K562 (cell line): ENCODE results near the gene ATP6V0E2. TPM values are rescaled to one million over a fixed set of nuclear protein-coding genes. Genes with fewer than 3 reads are reported as not detected.

Source experiments
- ATAC-seq: fragments of 200-7000 bp; cut with Tn5 transposase; 3 replicates; pipeline ENCODE4 v1.9.1; 2020; ENCODE audit warnings: moderate library complexity
- BruUV-seq: library from RNA; stranded (reverse); fragments of 400-500 nt; replicated peaks from 2 replicates; lab custom pipeline; 2021; lab: Mats Ljungman, UMichigan
- CTCF ChIA-PET: fragments of 300-600 bp; formaldehyde crosslinking; extraction: SDS; loops from one replicate; lab custom pipeline; 2021; ENCODE audit warnings: low intra/inter-chr PET ratio; lab: Yijun Ruan, JAX
- POLR2A ChIA-PET: fragments of 300-600, 350-650 bp; sonication (Branson Sonifier 250); formaldehyde crosslinking; extraction: SDS; loops from one replicate; lab custom pipeline; 2021; ENCODE audit warnings: antibody characterized with exemption, inconsistent platforms; lab: Yijun Ruan, JAX
- DNase-seq, 4 experiments: peaks; one replicate each; pipeline versions ENCODE4 v3.0.0 to v3.0.0-alpha.2; 2011 to 2018; ENCODE audit warnings: low spot score in 3 of 4, mixed read lengths in 3 of 4; ENCODE audit errors: extremely low read depth in 1 of 4
- FAIRE-seq: peaks from 2 replicates; lab custom pipeline; 2011; peaks lifted over from hg19 to GRCh38; lab: Jason Lieb, UNC
- H2AFZ ChIP-seq: 2 replicates; pipeline ENCODE4 v1.6.0; 2011; ENCODE audit warnings: low read depth, low read length, control low read depth, inconsistent platforms
- H3K27ac ChIP-seq: fragments of 200-600 bp; 3 replicates; pipeline ENCODE4 v1.8.0; 2011; ENCODE audit warnings: low read depth, mild to moderate bottlenecking, control low read depth, inconsistent platforms, low read length, moderate library complexity, mixed read lengths; ENCODE audit errors: extremely low read depth
- H3K27me3 ChIP-seq, 2 experiments: fragments of 300-600 bp in 1 of 2; 2 replicates in 1 of 2; 3 replicates in 1 of 2; pipeline versions ENCODE4 v1.6.0 to v1.8.0; 2011; ENCODE audit warnings: inconsistent platforms in 2 of 2, low read length in 2 of 2, mild to moderate bottlenecking in 1 of 2, mixed read lengths in 1 of 2, moderate library complexity in 1 of 2; ENCODE audit not compliant: control insufficient read depth in 2 of 2, insufficient read depth in 2 of 2
- H3K36me3 ChIP-seq: fragments of 300-600 bp; 3 replicates; pipeline ENCODE4 v1.8.0; 2011; ENCODE audit warnings: mild to moderate bottlenecking, low read length, inconsistent platforms; ENCODE audit not compliant: control insufficient read depth, insufficient read depth
- H3K4me1 ChIP-seq, 2 experiments: fragments of 200-600 bp in 1 of 2; replicated peaks in 1 of 2; 2 replicates in 1 of 2; 3 replicates in 1 of 2; pipeline versions ENCODE4 v1.5.1 to v1.8.0; 2011; ENCODE audit warnings: inconsistent platforms in 2 of 2, low read length in 2 of 2, mild to moderate bottlenecking in 1 of 2, mixed read lengths in 1 of 2, moderate library complexity in 1 of 2; ENCODE audit not compliant: control insufficient read depth in 2 of 2, insufficient read depth in 2 of 2
- H3K4me2 ChIP-seq: 2 replicates; pipeline ENCODE4 v1.6.1; 2011; ENCODE audit warnings: low read length, control low read depth, inconsistent platforms, mixed read lengths; ENCODE audit not compliant: insufficient read depth
- H3K4me3 ChIP-seq: fragments of 200-600 bp; sonication (generic), shearing (Covaris generic); 2 replicates; pipeline ENCODE4 v1.5.1; 2016; ENCODE audit warnings: control low read depth, inconsistent platforms
- H3K79me2 ChIP-seq: fragments of 200-600 bp; 3 replicates; pipeline ENCODE4 v1.8.0; 2011; ENCODE audit warnings: low read length, inconsistent platforms; ENCODE audit not compliant: control insufficient read depth, insufficient read depth
- H3K9ac ChIP-seq, 2 experiments: 2 replicates each; pipeline versions ENCODE4 v1.6.0 to v1.6.1; 2011; ENCODE audit warnings: low read depth in 2 of 2, low read length in 2 of 2, control low read depth in 1 of 2, inconsistent platforms in 1 of 2, mild to moderate bottlenecking in 1 of 2, mixed read lengths in 1 of 2; ENCODE audit not compliant: insufficient read depth in 1 of 2
- H3K9me1 ChIP-seq: one replicate; pipeline ENCODE4 v1.6.0; 2011; ENCODE audit warnings: inconsistent platforms, mild to moderate bottlenecking, low read length, moderate library complexity; ENCODE audit not compliant: control insufficient read depth, insufficient read depth
- H3K9me3 ChIP-seq: replicated peaks from 2 replicates; pipeline ENCODE4 v1.5.1; 2011; ENCODE audit warnings: low read depth, low read length, inconsistent platforms; ENCODE audit not compliant: control insufficient read depth, insufficient read depth
- H4K20me1 ChIP-seq: replicated peaks from 2 replicates; pipeline ENCODE4 v1.6.1; 2011; ENCODE audit warnings: low read length, inconsistent platforms, mixed read lengths; ENCODE audit not compliant: control insufficient read depth, insufficient read depth
- BRD4 ChIP-seq: fragments of 200-600 bp; sonication (generic); IDR thresholded peaks from 2 replicates; pipeline ENCODE4 v1.6.1; 2017; ENCODE audit warnings: inconsistent platforms
- BRD9 ChIP-seq: fragments of 450-650 bp; IDR thresholded peaks from 2 replicates; pipeline ENCODE4 v1.6.1; 2018; ENCODE audit warnings: low read depth; ENCODE audit not compliant: partially characterized antibody
- EHMT2 ChIP-seq: fragments of 450-650 bp; IDR thresholded peaks from 2 replicates; pipeline ENCODE4 v1.6.1; 2018; ENCODE audit warnings: antibody characterized with exemption
- FOS ChIP-seq: IDR thresholded peaks from 3 replicates; pipeline ENCODE4 v1.6.1; 2011; ENCODE audit not compliant: insufficient read length; ENCODE audit errors: extremely low read depth
- MYC ChIP-seq, 2 experiments: fragments of 250-450 bp in 1 of 2; sonication (Bioruptor Pico) in 1 of 2; IDR thresholded peaks; 2 replicates each; pipeline versions ENCODE4 v1.5.1 to v1.6.1; 2012 to 2021; ENCODE audit warnings: low read depth in 2 of 2, borderline replicate concordance in 1 of 2, improper control_type of control experiment in 1 of 2, low read length in 1 of 2, mild to moderate bottlenecking in 1 of 2, moderate library complexity in 1 of 2
- NR1H2 ChIP-seq: sonication (generic); formaldehyde crosslinking; IDR thresholded peaks from 2 replicates; pipeline ENCODE4 v1.4.0; 2020; ENCODE audit warnings: mild to moderate bottlenecking, missing genetic modification reagents
- PHF8 ChIP-seq: fragments of 200-600 bp; sonication (generic); IDR thresholded peaks from 2 replicates; pipeline ENCODE4 v1.6.1; 2012; ENCODE audit warnings: mixed run types, mild to moderate bottlenecking, inconsistent platforms, low read length, moderate library complexity, borderline replicate concordance
- RBM25 ChIP-seq: fragments of 200-400 bp; formaldehyde crosslinking; IDR thresholded peaks from 2 replicates; pipeline ENCODE4 v1.6.1; 2018; ENCODE audit warnings: low read length, low read depth, moderate library complexity; ENCODE audit not compliant: severe bottlenecking
- SMAD3 ChIP-seq: fragments of 450-650 bp; formaldehyde crosslinking; conservative IDR thresholded peaks from 2 replicates; pipeline ENCODE4 v1.4.0; 2020; ENCODE audit warnings: mild to moderate bottlenecking
- SMC3 ChIP-seq: conservative IDR thresholded peaks from 2 replicates; pipeline ENCODE4 v1.6.1; 2011; ENCODE audit warnings: low read depth, low read length, improper control_type of control experiment; ENCODE audit not compliant: insufficient read depth
- SNIP1 ChIP-seq: fragments of 450-650 bp; IDR thresholded peaks from 2 replicates; pipeline ENCODE4 v1.7.1; 2017; ENCODE audit warnings: low read depth, mild to moderate bottlenecking
- TAF15 ChIP-seq: fragments of 200-400 bp; formaldehyde crosslinking; IDR thresholded peaks from 2 replicates; pipeline ENCODE4 v1.6.1; 2017; ENCODE audit warnings: mild to moderate bottlenecking, low read depth, low read length, moderate library complexity
- THRAP3 ChIP-seq: fragments of 450-650 bp; IDR thresholded peaks from 2 replicates; pipeline ENCODE4 v1.6.1; 2016; ENCODE audit warnings: mild to moderate bottlenecking, inconsistent platforms, borderline replicate concordance
- ZFPM2 ChIP-seq: fragments of 250-450 bp; sonication (Bioruptor Pico); IDR thresholded peaks from 2 replicates; pipeline ENCODE4 v1.5.1; 2022; ENCODE audit warnings: mild to moderate bottlenecking
- ZKSCAN8 ChIP-seq: fragments of 200-800 bp; sonication (Bioruptor generic); IDR thresholded peaks from 2 replicates; pipeline ENCODE4 v1.6.1; 2016; ENCODE audit warnings: missing genetic modification characterization, missing compliant biosample characterization
- WGBS: fragments of 100-300 bp; shearing (Covaris generic); methylation state at CpG from one replicate; pipeline ENCODE4 v1.1.6; 2016; ENCODE audit warnings: low coverage, mixed read lengths; ENCODE audit not compliant: insufficient coverage; ENCODE audit errors: missing lambda C conversion rate; 5-methylcytosine and 5-hydroxymethylcytosine counted together
- in situ Hi-C: fragments of 300-500 bp; cut with MboI; formaldehyde crosslinking; loops from 4 replicates; pipeline ENCODE4 v1.15.0; 2018; ENCODE audit warnings: inconsistent platforms, mixed read lengths
- intact Hi-C: fragments of 100-400 bp; cut with micrococcal nuclease; formaldehyde crosslinking; loops from 2 replicates; pipeline ENCODE4 v1.14.2; 2022
- polyA plus RNA-seq, 8 experiments: library from polyadenylated mRNA; depleted of rRNA in 4 of 8; stranded (reverse) in 5 of 8; unstranded in 3 of 8; fragments of >200 nt; fragmentation: Nextera tagmentation in 2 of 8; fragmentation: Illumina TruSeq in 1 of 8; extraction: Ambion mirVana in 2 of 8; extraction: Trizol in 1 of 8; gene quantifications; 2 replicates each; pipeline versions ENCODE4 v1.2.1 to v1.2.3, GENCODE V29; 2011 to 2014; ENCODE audit warnings: inconsistent platforms in 1 of 8, missing spikeins in 1 of 8
- total RNA-seq, 7 experiments: library from RNA; depleted of rRNA in 6 of 7; stranded (reverse); fragments of >200 nt in 6 of 7; fragmentation: Illumina TruSeq in 2 of 7; extraction: Trizol in 2 of 7; gene quantifications; 2 replicates each; pipeline versions ENCODE4 v1.2.1 to v1.2.3, GENCODE V29; 2011 to 2021; ENCODE audit warnings: low replicate concordance in 1 of 7
- TF ChIP-seq, protein P1 (sequence below): fragments of 450-650 bp; formaldehyde crosslinking; IDR thresholded peaks from 2 replicates; pipeline ENCODE4 v1.4.0; 2022; ENCODE audit warnings: mild to moderate bottlenecking, moderate library complexity
- TF ChIP-seq, protein P2 (sequence below): sonication (generic); formaldehyde crosslinking; IDR thresholded peaks from 2 replicates; pipeline ENCODE4 v1.8.0; 2022; ENCODE audit warnings: mild to moderate bottlenecking, missing genetic modification reagents
- TF ChIP-seq, protein P3 (sequence below): sonication (generic); formaldehyde crosslinking; IDR thresholded peaks from 2 replicates; pipeline ENCODE4 v1.8.0; 2022; ENCODE audit warnings: missing genetic modification reagents, mild to moderate bottlenecking, borderline replicate concordance

Gene ATP6V0E2
- total and polyA plus RNA-seq, 9 of the 15 experiments (the other 6 are each of a cell fraction or from before 2014, with no cell fraction given): 0.55 to 18.5 (median 10.9) TPM

DNA sequence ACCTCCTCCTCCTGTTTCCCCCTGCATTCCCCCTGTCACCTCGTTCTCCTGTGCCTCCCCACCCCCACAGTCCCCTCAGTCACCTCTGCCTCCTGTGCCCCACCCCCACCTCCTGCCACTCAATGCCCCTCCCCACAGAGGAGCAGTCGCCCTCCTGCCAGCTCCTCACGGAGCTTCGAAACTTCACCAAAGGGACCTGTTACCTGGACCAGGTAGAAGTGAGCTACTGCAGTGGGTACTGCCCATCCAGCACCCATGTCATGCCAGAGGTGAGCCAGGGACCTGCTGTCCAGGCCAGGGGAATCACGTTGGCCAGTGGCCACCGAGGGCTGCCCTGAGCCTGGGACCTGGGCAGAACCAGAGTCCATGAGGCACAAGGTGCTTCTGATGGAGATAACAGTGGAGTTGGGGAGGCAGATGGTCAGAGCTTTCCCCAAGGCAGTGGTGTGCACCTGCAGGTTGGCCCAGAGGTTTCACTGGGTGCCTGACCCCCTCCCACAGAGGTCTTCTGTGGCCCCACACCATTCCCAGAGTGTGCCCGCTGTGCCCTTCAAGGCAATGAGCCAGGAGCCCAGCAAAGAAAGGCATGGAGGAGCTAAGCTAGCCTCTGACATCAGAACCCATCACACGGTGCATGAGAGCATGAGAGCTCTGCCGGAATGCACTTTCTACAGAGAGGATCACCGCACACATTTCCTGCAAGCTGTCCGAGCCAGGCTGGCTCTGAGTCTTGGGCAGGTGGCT lies 42.6 kb upstream of the ATP6V0E2 start:
- Histone ChIP-seq H4K20me1 (peaks cover 14% of the 10 kb centered on the region), H3K27me3 (peaks cover 30 to 52% of the 10 kb centered on the region in 2 experiments), H3K9me1 (peaks cover 5% of the 10 kb centered on the region), H3K4me1 (peaks cover 6 to 30% of the 10 kb centered on the region in 2 experiments; a peak in 4 of 5 replicates), H3K9ac (peak overlapping the region in 1 of 2 experiments; percentile 73; a peak in 2 of 4 replicates), H3K36me3 (no peaks in the 10 kb centered on the region), H3K27ac (no peak overlapping the region), H3K4me2 (no peak overlapping the region), H3K9me3 (no peaks in the 10 kb centered on the region), H3K79me2 (no peaks in the 10 kb centered on the region)
- WGBS: 1% methylated on average over 10 of the region's 11 CpGs
- no TSS peak for BruUV-seq
- intact Hi-C loops (no loop called here), in situ Hi-C loops (no loop called here)
- ChIA-PET POLR2A (no interaction called here), CTCF (interaction anchor here (1.1 kb wide), 1 partner anchor 43 kb away, joined by 3 read pairs; no protein-coding TSS in a partner anchor)
- DNase-seq (no peak), FAIRE-seq (no peak), ATAC-seq (no peak)
- TF ChIP-seq, protein P1, sequence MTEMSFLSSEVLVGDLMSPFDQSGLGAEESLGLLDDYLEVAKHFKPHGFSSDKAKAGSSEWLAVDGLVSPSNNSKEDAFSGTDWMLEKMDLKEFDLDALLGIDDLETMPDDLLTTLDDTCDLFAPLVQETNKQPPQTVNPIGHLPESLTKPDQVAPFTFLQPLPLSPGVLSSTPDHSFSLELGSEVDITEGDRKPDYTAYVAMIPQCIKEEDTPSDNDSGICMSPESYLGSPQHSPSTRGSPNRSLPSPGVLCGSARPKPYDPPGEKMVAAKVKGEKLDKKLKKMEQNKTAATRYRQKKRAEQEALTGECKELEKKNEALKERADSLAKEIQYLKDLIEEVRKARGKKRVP (CRISPR knock-in tag): no peak
- TF ChIP-seq, protein P2, sequence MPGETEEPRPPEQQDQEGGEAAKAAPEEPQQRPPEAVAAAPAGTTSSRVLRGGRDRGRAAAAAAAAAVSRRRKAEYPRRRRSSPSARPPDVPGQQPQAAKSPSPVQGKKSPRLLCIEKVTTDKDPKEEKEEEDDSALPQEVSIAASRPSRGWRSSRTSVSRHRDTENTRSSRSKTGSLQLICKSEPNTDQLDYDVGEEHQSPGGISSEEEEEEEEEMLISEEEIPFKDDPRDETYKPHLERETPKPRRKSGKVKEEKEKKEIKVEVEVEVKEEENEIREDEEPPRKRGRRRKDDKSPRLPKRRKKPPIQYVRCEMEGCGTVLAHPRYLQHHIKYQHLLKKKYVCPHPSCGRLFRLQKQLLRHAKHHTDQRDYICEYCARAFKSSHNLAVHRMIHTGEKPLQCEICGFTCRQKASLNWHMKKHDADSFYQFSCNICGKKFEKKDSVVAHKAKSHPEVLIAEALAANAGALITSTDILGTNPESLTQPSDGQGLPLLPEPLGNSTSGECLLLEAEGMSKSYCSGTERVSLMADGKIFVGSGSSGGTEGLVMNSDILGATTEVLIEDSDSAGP (CRISPR knock-in tag): no peak
- TF ChIP-seq THRAP3 (no peak), SMC3 (no peak), SNIP1 (no peak), PHF8 (no peak), NR1H2 (no peak), ZFPM2 (CRISPR knock-in tag) (no peak), SMAD3 (no peak), BRD4 (no peak), FOS (no peak), EHMT2 (no peak), RBM25 (no peak), BRD9 (no peak), TAF15 (no peak), ZKSCAN8 (CRISPR knock-in tag) (no peak), MYC (IDR thresholded peaks at IDR 0.05; ENCODE audit: low read depth, low read length) (no peak), MYC (CRISPR knock-in tag; IDR thresholded peaks at IDR 0.05; ENCODE audit: borderline replicate concordance, low read depth) (no peak)
- TF ChIP-seq, protein P3, sequence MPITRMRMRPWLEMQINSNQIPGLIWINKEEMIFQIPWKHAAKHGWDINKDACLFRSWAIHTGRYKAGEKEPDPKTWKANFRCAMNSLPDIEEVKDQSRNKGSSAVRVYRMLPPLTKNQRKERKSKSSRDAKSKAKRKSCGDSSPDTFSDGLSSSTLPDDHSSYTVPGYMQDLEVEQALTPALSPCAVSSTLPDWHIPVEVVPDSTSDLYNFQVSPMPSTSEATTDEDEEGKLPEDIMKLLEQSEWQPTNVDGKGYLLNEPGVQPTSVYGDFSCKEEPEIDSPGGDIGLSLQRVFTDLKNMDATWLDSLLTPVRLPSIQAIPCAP (CRISPR knock-in tag): no peak
- TF ChIP-seq, all 486 proteins: peak for 0
- Histone ChIP-seq H3K4me3 (no peak overlapping the region), H2AFZ (no peak overlapping the region)
